ENCODE results near the gene TRIP4. TPM values are rescaled to one million over a fixed set of nuclear protein-coding genes. Genes with fewer than 3 reads are reported as not detected.

Gene TRIP4
- total RNA-seq, 1 experiment from 2014 or later = 18.1 TPM

- intact Hi-C loops (cut with micrococcal nuclease; ENCODE audit: unreplicated experiment) = no loop called here
- Histone ChIP-seq H3K9me3 (ENCODE audit: insufficient read depth, low read depth) (no peaks in the 10 kb centered on the region), H3K27ac (no peak within 1 kb of the TSS), H3K9me2 (ENCODE audit: insufficient read depth) (no peaks in the 10 kb centered on the region), H3K4me3 (peak within 1 kb of the TSS; percentile 65), H3K27me3 (ENCODE audit: insufficient read depth, low read depth) (no peaks in the 10 kb centered on the region), H3K79me2 (ENCODE audit: low read depth) (peaks cover 9% of the 10 kb centered on the region; the same call in 1 of the 2 replicates), H3K4me1 (replicated peaks; ENCODE audit: insufficient read depth) (0 out of 2 replicates have a peak, but pooled peaks cover 6% of the 10 kb centered on the region), H3K36me3 (ENCODE audit: low read depth) (no peaks in the 10 kb centered on the region), H4K20me1 (ENCODE audit: insufficient read depth) (no peaks in the 10 kb centered on the region), H3K4me2 (peak within 1 kb of the TSS; percentile 86), H2AFZ (peak within 1 kb of the TSS; percentile 79), H3F3A (ENCODE audit: insufficient read depth, low read depth) (no peaks in the 10 kb centered on the region)
- peak; percentile 88 to 91 for DNase-seq
- CTCF ChIA-PET = interaction anchor here (0.7 kb wide), 1 partner anchor 266 kb away, joined by 6 read pairs; no protein-coding TSS in a partner anchor
- POLR2A ChIA-PET (ENCODE audit: unreplicated experiment) = interaction anchor here (0.5 kb wide), 1 partner anchor 25 kb away, joined by 3 read pairs; the partner anchor contains the start of gene CSNK1G1
- no peak for TF ChIP-seq EZH2 (IDR thresholded peaks at IDR 0.05; ENCODE audit: low read depth)
- TF ChIP-seq, protein P1, sequence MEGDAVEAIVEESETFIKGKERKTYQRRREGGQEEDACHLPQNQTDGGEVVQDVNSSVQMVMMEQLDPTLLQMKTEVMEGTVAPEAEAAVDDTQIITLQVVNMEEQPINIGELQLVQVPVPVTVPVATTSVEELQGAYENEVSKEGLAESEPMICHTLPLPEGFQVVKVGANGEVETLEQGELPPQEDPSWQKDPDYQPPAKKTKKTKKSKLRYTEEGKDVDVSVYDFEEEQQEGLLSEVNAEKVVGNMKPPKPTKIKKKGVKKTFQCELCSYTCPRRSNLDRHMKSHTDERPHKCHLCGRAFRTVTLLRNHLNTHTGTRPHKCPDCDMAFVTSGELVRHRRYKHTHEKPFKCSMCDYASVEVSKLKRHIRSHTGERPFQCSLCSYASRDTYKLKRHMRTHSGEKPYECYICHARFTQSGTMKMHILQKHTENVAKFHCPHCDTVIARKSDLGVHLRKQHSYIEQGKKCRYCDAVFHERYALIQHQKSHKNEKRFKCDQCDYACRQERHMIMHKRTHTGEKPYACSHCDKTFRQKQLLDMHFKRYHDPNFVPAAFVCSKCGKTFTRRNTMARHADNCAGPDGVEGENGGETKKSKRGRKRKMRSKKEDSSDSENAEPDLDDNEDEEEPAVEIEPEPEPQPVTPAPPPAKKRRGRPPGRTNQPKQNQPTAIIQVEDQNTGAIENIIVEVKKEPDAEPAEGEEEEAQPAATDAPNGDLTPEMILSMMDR (conservative IDR thresholded peaks at IDR 0.05) = no peak
- no TSS peak for BruUV-seq (replicated peaks)
Measured at GRCh38 chr15:64381000-64381751, 6.5 kb upstream of the TRIP4 start, which contains the start of gene PCLAF. TSS of gene PCLAF (minus strand) at chr15:64381441. CDS start at chr15:64381371, 70 bp downstream.

- Histone ChIP-seq H2AFZ (no peak overlapping the region), H3F3A (ENCODE audit: insufficient read depth, low read depth) (no peaks in the 10 kb centered on the region), H3K27ac (no peak overlapping the region), H4K20me1 (ENCODE audit: insufficient read depth) (no peaks in the 10 kb centered on the region), H3K79me2 (ENCODE audit: low read depth) (peaks cover 18% of the 10 kb centered on the region), H3K4me1 (replicated peaks; ENCODE audit: insufficient read depth) (0 out of 2 replicates have a peak, but pooled peaks cover 6% of the 10 kb centered on the region), H3K27me3 (ENCODE audit: insufficient read depth, low read depth) (no peaks in the 10 kb centered on the region), H3K4me2 (no peak overlapping the region), H3K9me3 (ENCODE audit: insufficient read depth, low read depth) (no peaks in the 10 kb centered on the region), H3K36me3 (ENCODE audit: low read depth) (no peaks in the 10 kb centered on the region), H3K4me3 (no peak overlapping the region), H3K9me2 (ENCODE audit: insufficient read depth) (no peaks in the 10 kb centered on the region)
- no peak for DNase-seq
- CTCF ChIA-PET = no interaction called here
- TF ChIP-seq, protein P1 (conservative IDR thresholded peaks at IDR 0.05) = no peak
- no peak for TF ChIP-seq EZH2 (IDR thresholded peaks at IDR 0.05; ENCODE audit: low read depth)
- BruUV-seq (replicated peaks) = no TSS peak
- POLR2A ChIA-PET (ENCODE audit: unreplicated experiment) = no interaction called here
- intact Hi-C loops (cut with micrococcal nuclease; ENCODE audit: unreplicated experiment) = no loop called here
Measured at GRCh38 chr15:64383760-64384159, 3.9 kb upstream of the TRIP4 start.

GRCh38 chr15:64386291-64386690 lies 1.3 kb upstream of the TRIP4 start:
- POLR2A ChIA-PET (ENCODE audit: unreplicated experiment) = no interaction called here
- Histone ChIP-seq H3K27ac (no peak overlapping the region), H3K9me2 (ENCODE audit: insufficient read depth) (no peaks in the 10 kb centered on the region), H3K27me3 (ENCODE audit: insufficient read depth, low read depth) (no peaks in the 10 kb centered on the region), H3K4me3 (no peak overlapping the region), H3K4me1 (replicated peaks; ENCODE audit: insufficient read depth) (no peaks in the 10 kb centered on the region), H3K4me2 (no peak overlapping the region), H4K20me1 (ENCODE audit: insufficient read depth) (no peaks in the 10 kb centered on the region), H3K36me3 (ENCODE audit: low read depth) (no peaks in the 10 kb centered on the region), H3F3A (ENCODE audit: insufficient read depth, low read depth) (no peaks in the 10 kb centered on the region), H3K79me2 (ENCODE audit: low read depth) (peaks cover 15% of the 10 kb centered on the region), H2AFZ (no peak overlapping the region), H3K9me3 (ENCODE audit: insufficient read depth, low read depth) (no peaks in the 10 kb centered on the region)
- BruUV-seq (replicated peaks) = no TSS peak
- intact Hi-C loops (cut with micrococcal nuclease; ENCODE audit: unreplicated experiment) = no loop called here
- CTCF ChIA-PET = no interaction called here
- no peak for DNase-seq
- no peak for TF ChIP-seq EZH2 (IDR thresholded peaks at IDR 0.05; ENCODE audit: low read depth)
- TF ChIP-seq, protein P1 (conservative IDR thresholded peaks at IDR 0.05) = no peak
